K562 (cell line): ENCODE data around the gene BNIP5. TPM values are rescaled to one million over a fixed set of nuclear protein-coding genes. Genes with fewer than 3 reads are reported as not detected.

ENCODE experiments used
- ATAC-seq: fragments of 200-7000 bp; cut with Tn5 transposase; 3 replicates; pipeline ENCODE4 v1.9.1; 2020; ENCODE audit warnings: moderate library complexity
- BruUV-seq: library from RNA; stranded (reverse); fragments of 400-500 nt; replicated peaks from 2 replicates; lab custom pipeline; 2021; lab: Mats Ljungman, UMichigan
- CTCF ChIA-PET: fragments of 300-600 bp; formaldehyde crosslinking; extraction: SDS; loops from one replicate; lab custom pipeline; 2021; ENCODE audit warnings: low intra/inter-chr PET ratio; lab: Yijun Ruan, JAX
- POLR2A ChIA-PET: fragments of 300-600, 350-650 bp; sonication (Branson Sonifier 250); formaldehyde crosslinking; extraction: SDS; loops from one replicate; lab custom pipeline; 2021; ENCODE audit warnings: antibody characterized with exemption, inconsistent platforms; lab: Yijun Ruan, JAX
- DNase-seq, 4 experiments: peaks; one replicate each; pipeline versions ENCODE4 v3.0.0 to v3.0.0-alpha.2; 2011 to 2018; ENCODE audit warnings: low spot score in 3 of 4, mixed read lengths in 3 of 4; ENCODE audit errors: extremely low read depth in 1 of 4
- FAIRE-seq: peaks from 2 replicates; lab custom pipeline; 2011; peaks lifted over from hg19 to GRCh38; lab: Jason Lieb, UNC
- H2AFZ ChIP-seq: 2 replicates; pipeline ENCODE4 v1.6.0; 2011; ENCODE audit warnings: low read depth, low read length, control low read depth, inconsistent platforms
- H3K27ac ChIP-seq: fragments of 200-600 bp; 3 replicates; pipeline ENCODE4 v1.8.0; 2011; ENCODE audit warnings: low read depth, mild to moderate bottlenecking, control low read depth, inconsistent platforms, low read length, moderate library complexity, mixed read lengths; ENCODE audit errors: extremely low read depth
- H3K27me3 ChIP-seq, 2 experiments: fragments of 300-600 bp in 1 of 2; 2 replicates in 1 of 2; 3 replicates in 1 of 2; pipeline versions ENCODE4 v1.6.0 to v1.8.0; 2011; ENCODE audit warnings: inconsistent platforms in 2 of 2, low read length in 2 of 2, mild to moderate bottlenecking in 1 of 2, mixed read lengths in 1 of 2, moderate library complexity in 1 of 2; ENCODE audit not compliant: control insufficient read depth in 2 of 2, insufficient read depth in 2 of 2
- H3K36me3 ChIP-seq: fragments of 300-600 bp; 3 replicates; pipeline ENCODE4 v1.8.0; 2011; ENCODE audit warnings: mild to moderate bottlenecking, low read length, inconsistent platforms; ENCODE audit not compliant: control insufficient read depth, insufficient read depth
- H3K4me1 ChIP-seq, 2 experiments: fragments of 200-600 bp in 1 of 2; replicated peaks in 1 of 2; 2 replicates in 1 of 2; 3 replicates in 1 of 2; pipeline versions ENCODE4 v1.5.1 to v1.8.0; 2011; ENCODE audit warnings: inconsistent platforms in 2 of 2, low read length in 2 of 2, mild to moderate bottlenecking in 1 of 2, mixed read lengths in 1 of 2, moderate library complexity in 1 of 2; ENCODE audit not compliant: control insufficient read depth in 2 of 2, insufficient read depth in 2 of 2
- H3K4me2 ChIP-seq: 2 replicates; pipeline ENCODE4 v1.6.1; 2011; ENCODE audit warnings: low read length, control low read depth, inconsistent platforms, mixed read lengths; ENCODE audit not compliant: insufficient read depth
- H3K4me3 ChIP-seq: fragments of 200-600 bp; sonication (generic), shearing (Covaris generic); 2 replicates; pipeline ENCODE4 v1.5.1; 2016; ENCODE audit warnings: control low read depth, inconsistent platforms
- H3K79me2 ChIP-seq: fragments of 200-600 bp; 3 replicates; pipeline ENCODE4 v1.8.0; 2011; ENCODE audit warnings: low read length, inconsistent platforms; ENCODE audit not compliant: control insufficient read depth, insufficient read depth
- H3K9ac ChIP-seq, 2 experiments: 2 replicates each; pipeline versions ENCODE4 v1.6.0 to v1.6.1; 2011; ENCODE audit warnings: low read depth in 2 of 2, low read length in 2 of 2, control low read depth in 1 of 2, inconsistent platforms in 1 of 2, mild to moderate bottlenecking in 1 of 2, mixed read lengths in 1 of 2; ENCODE audit not compliant: insufficient read depth in 1 of 2
- H3K9me1 ChIP-seq: one replicate; pipeline ENCODE4 v1.6.0; 2011; ENCODE audit warnings: inconsistent platforms, mild to moderate bottlenecking, low read length, moderate library complexity; ENCODE audit not compliant: control insufficient read depth, insufficient read depth
- H3K9me3 ChIP-seq: replicated peaks from 2 replicates; pipeline ENCODE4 v1.5.1; 2011; ENCODE audit warnings: low read depth, low read length, inconsistent platforms; ENCODE audit not compliant: control insufficient read depth, insufficient read depth
- H4K20me1 ChIP-seq: replicated peaks from 2 replicates; pipeline ENCODE4 v1.6.1; 2011; ENCODE audit warnings: low read length, inconsistent platforms, mixed read lengths; ENCODE audit not compliant: control insufficient read depth, insufficient read depth
- ATF3 ChIP-seq, 2 experiments: fragments of 450-650 bp in 1 of 2; sonication (generic) in 1 of 2; formaldehyde crosslinking in 1 of 2; IDR thresholded peaks in 1 of 2; conservative IDR thresholded peaks in 1 of 2; 2 replicates each; pipeline versions ENCODE4 v1.6.1 to v1.8.1; 2016 to 2023; ENCODE audit warnings: mild to moderate bottlenecking in 2 of 2, moderate library complexity in 2 of 2, inconsistent platforms in 1 of 2, missing genetic modification reagents in 1 of 2
- CAMTA2 ChIP-seq: fragments of 250-450 bp; sonication (Bioruptor Pico); conservative IDR thresholded peaks from 2 replicates; pipeline ENCODE4 v1.5.1; 2022
- CBFA2T3 ChIP-seq: fragments of 450-650 bp; IDR thresholded peaks from 2 replicates; pipeline ENCODE4 v1.6.1; 2017
- EHMT2 ChIP-seq: fragments of 450-650 bp; IDR thresholded peaks from 2 replicates; pipeline ENCODE4 v1.6.1; 2018; ENCODE audit warnings: antibody characterized with exemption
- ELF1 ChIP-seq: fragments of 200-800 bp; sonication (Bioruptor generic); IDR thresholded peaks from 2 replicates; pipeline ENCODE4 v1.6.1; 2016; ENCODE audit warnings: missing genetic modification characterization, missing compliant biosample characterization
- GATA2 ChIP-seq: sonication (generic); formaldehyde crosslinking; IDR thresholded peaks from 2 replicates; pipeline ENCODE4 v1.4.0; 2020; ENCODE audit warnings: mild to moderate bottlenecking, missing genetic modification reagents
- JUN ChIP-seq, 2 experiments: sonication (generic) in 1 of 2; formaldehyde crosslinking in 1 of 2; IDR thresholded peaks; 2 replicates each; pipeline versions ENCODE4 v1.6.1 to v1.8.0; 2012 to 2022; ENCODE audit warnings: borderline replicate concordance in 2 of 2, mild to moderate bottlenecking in 2 of 2, improper control_type of control experiment in 1 of 2, low read depth in 1 of 2, low read length in 1 of 2, missing genetic modification reagents in 1 of 2
- MXI1 ChIP-seq: IDR thresholded peaks from 2 replicates; pipeline ENCODE4 v1.6.1; 2011; ENCODE audit warnings: low read depth, mild to moderate bottlenecking, improper control_type of control experiment, low read length
- OTX1 ChIP-seq: fragments of 450-650 bp; formaldehyde crosslinking; IDR thresholded peaks from 2 replicates; pipeline ENCODE4 v1.4.0; 2022; ENCODE audit warnings: mild to moderate bottlenecking
- PYGO2 ChIP-seq: fragments of 450-650 bp; IDR thresholded peaks from 2 replicates; pipeline ENCODE4 v1.6.1; 2016; ENCODE audit warnings: mild to moderate bottlenecking, missing genetic modification characterization, moderate library complexity, missing compliant biosample characterization
- RNF2 ChIP-seq: sonication (generic); IDR thresholded peaks from 2 replicates; pipeline ENCODE4 v1.6.1; 2016
- TRIM24 ChIP-seq, 2 experiments: fragments of 450-650 bp; IDR thresholded peaks; 2 replicates each; pipeline ENCODE4 v1.6.1; 2016
- ZBTB26 ChIP-seq: fragments of 450-650 bp; formaldehyde crosslinking; IDR thresholded peaks from 2 replicates; pipeline ENCODE4 v1.4.0; 2022; ENCODE audit warnings: missing genetic modification characterization
- ZNF263 ChIP-seq: sonication (generic); formaldehyde crosslinking; IDR thresholded peaks from 2 replicates; pipeline ENCODE4 v1.8.0; 2022; ENCODE audit warnings: mild to moderate bottlenecking, missing genetic modification reagents, borderline replicate concordance
- ZNF282 ChIP-seq: sonication (generic); formaldehyde crosslinking; IDR thresholded peaks from 2 replicates; pipeline ENCODE4 v1.8.1; 2023; ENCODE audit warnings: missing genetic modification reagents
- ZNF589 ChIP-seq: fragments of 200-800 bp; sonication (Bioruptor generic); IDR thresholded peaks from 2 replicates; pipeline ENCODE4 v1.6.1; 2016; ENCODE audit warnings: low read depth, missing genetic modification characterization, missing compliant biosample characterization
- ZNF766 ChIP-seq: fragments of 200-800 bp; sonication (Bioruptor generic); conservative IDR thresholded peaks from 2 replicates; pipeline ENCODE4 v1.6.1; 2016; ENCODE audit warnings: missing genetic modification characterization, missing compliant biosample characterization
- WGBS: fragments of 100-300 bp; shearing (Covaris generic); methylation state at CpG from one replicate; pipeline ENCODE4 v1.1.6; 2016; ENCODE audit warnings: low coverage, mixed read lengths; ENCODE audit not compliant: insufficient coverage; ENCODE audit errors: missing lambda C conversion rate; 5-methylcytosine and 5-hydroxymethylcytosine counted together
- in situ Hi-C: fragments of 300-500 bp; cut with MboI; formaldehyde crosslinking; loops from 4 replicates; pipeline ENCODE4 v1.15.0; 2018; ENCODE audit warnings: inconsistent platforms, mixed read lengths
- intact Hi-C: fragments of 100-400 bp; cut with micrococcal nuclease; formaldehyde crosslinking; loops from 2 replicates; pipeline ENCODE4 v1.14.2; 2022
- polyA plus RNA-seq, 8 experiments: library from polyadenylated mRNA; depleted of rRNA in 4 of 8; stranded (reverse) in 5 of 8; unstranded in 3 of 8; fragments of >200 nt; fragmentation: Nextera tagmentation in 2 of 8; fragmentation: Illumina TruSeq in 1 of 8; extraction: Ambion mirVana in 2 of 8; extraction: Trizol in 1 of 8; gene quantifications; 2 replicates each; pipeline versions ENCODE4 v1.2.1 to v1.2.3, GENCODE V29; 2011 to 2014; ENCODE audit warnings: inconsistent platforms in 1 of 8, missing spikeins in 1 of 8
- total RNA-seq, 7 experiments: library from RNA; depleted of rRNA in 6 of 7; stranded (reverse); fragments of >200 nt in 6 of 7; fragmentation: Illumina TruSeq in 2 of 7; extraction: Trizol in 2 of 7; gene quantifications; 2 replicates each; pipeline versions ENCODE4 v1.2.1 to v1.2.3, GENCODE V29; 2011 to 2021; ENCODE audit warnings: low replicate concordance in 1 of 7
- TF ChIP-seq, protein P1 (sequence below), 3 experiments: fragments of 200-800 bp in 1 of 3; fragments of 250-450 bp in 1 of 3; fragments of 450-650 bp in 1 of 3; sonication (Bioruptor Pico) in 1 of 3; sonication (Bioruptor generic) in 1 of 3; formaldehyde crosslinking in 1 of 3; IDR thresholded peaks; 2 replicates each; pipeline versions ENCODE4 v1.6.1 to v1.8.0; 2016 to 2022; ENCODE audit warnings: mild to moderate bottlenecking in 2 of 3, missing genetic modification characterization in 2 of 3, missing compliant biosample characterization in 1 of 3, moderate library complexity in 1 of 3

The BNIP5 gene
- total and polyA plus RNA-seq, 9 of the 15 experiments (the other 6 are each of a cell fraction or from before 2014, with no cell fraction given): not detected

DNA sequence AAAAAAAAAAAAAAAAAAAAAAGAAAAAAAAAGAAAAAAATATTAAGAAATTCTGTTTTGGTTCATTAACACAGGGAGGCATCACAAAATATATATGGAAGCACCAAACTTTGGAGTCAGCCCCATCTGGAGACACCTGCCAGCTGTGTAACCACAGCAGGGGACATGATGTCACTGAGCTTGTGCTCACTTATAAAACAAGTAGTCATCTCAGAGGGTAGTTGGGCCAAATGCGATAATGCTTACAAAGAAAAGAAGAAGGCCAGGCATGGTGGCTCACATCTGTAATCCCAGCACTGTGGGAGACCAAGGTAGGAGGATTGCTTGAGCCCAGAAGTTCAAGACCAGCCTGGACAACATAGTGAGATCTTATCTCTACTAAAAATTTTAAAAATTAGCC, 1.1 kb upstream of the BNIP5 start:
- peaks cover 7 to 11% of the 10 kb centered on the region in 2 experiments; a peak in 4 of 5 replicates for H3K4me1 ChIP-seq
- no peak overlapping the region for H2AFZ ChIP-seq
- no peaks in the 10 kb centered on the region for H3K9me3 ChIP-seq
- DNase-seq: no peak
- no peaks in the 10 kb centered on the region for H3K36me3 ChIP-seq
- no peaks in the 10 kb centered on the region for H3K9me1 ChIP-seq
- H3K4me3 ChIP-seq: no peak overlapping the region
- H3K79me2 ChIP-seq: no peaks in the 10 kb centered on the region
- H3K9ac ChIP-seq: no peak overlapping the region
- WGBS: 8% methylated on average over 1 of the region's 1 CpG
- POLR2A ChIA-PET: interaction anchor here (0.6 kb wide), 1 partner anchor 51 kb away, joined by 3 read pairs; no protein-coding TSS in a partner anchor
- intact Hi-C loops: no loop called here
- FAIRE-seq: no peak
- in situ Hi-C loops: no loop called here
- peaks cover 9% of the 10 kb centered on the region; the same call in 1 of the 2 replicates for H4K20me1 ChIP-seq
- H3K27me3 ChIP-seq: peaks cover 42 to 65% of the 10 kb centered on the region in 2 experiments
- no peak overlapping the region for H3K4me2 ChIP-seq
- CTCF ChIA-PET: no interaction called here
- ATAC-seq: no peak
- no peak overlapping the region for H3K27ac ChIP-seq
- no TSS peak for BruUV-seq
- no peak for TF ChIP-seq PYGO2 (tag)
- TF ChIP-seq JUN (IDR thresholded peaks at IDR 0.05; ENCODE audit: borderline replicate concordance, low read depth, low read length): no peak
- TF ChIP-seq JUN (CRISPR knock-in tag; IDR thresholded peaks at IDR 0.05; ENCODE audit: borderline replicate concordance): no peak
- TF ChIP-seq CBFA2T3: peak; percentile 47
- no peak for TF ChIP-seq OTX1 (CRISPR knock-in tag)
- TF ChIP-seq ATF3 (IDR thresholded peaks at IDR 0.05): peak; percentile 47
- TF ChIP-seq ATF3 (CRISPR knock-in tag; conservative IDR thresholded peaks at IDR 0.05): no peak
- TF ChIP-seq ZBTB26: no peak
- peak in 1 of 2 experiments; percentile 50; a peak in 1 of 4 replicates for TF ChIP-seq TRIM24 (IDR thresholded peaks at IDR 0.05)
- TF ChIP-seq ZNF282: no peak
- no peak for TF ChIP-seq MXI1
- TF ChIP-seq ZNF263 (CRISPR knock-in tag): no peak
- TF ChIP-seq, protein P1, sequence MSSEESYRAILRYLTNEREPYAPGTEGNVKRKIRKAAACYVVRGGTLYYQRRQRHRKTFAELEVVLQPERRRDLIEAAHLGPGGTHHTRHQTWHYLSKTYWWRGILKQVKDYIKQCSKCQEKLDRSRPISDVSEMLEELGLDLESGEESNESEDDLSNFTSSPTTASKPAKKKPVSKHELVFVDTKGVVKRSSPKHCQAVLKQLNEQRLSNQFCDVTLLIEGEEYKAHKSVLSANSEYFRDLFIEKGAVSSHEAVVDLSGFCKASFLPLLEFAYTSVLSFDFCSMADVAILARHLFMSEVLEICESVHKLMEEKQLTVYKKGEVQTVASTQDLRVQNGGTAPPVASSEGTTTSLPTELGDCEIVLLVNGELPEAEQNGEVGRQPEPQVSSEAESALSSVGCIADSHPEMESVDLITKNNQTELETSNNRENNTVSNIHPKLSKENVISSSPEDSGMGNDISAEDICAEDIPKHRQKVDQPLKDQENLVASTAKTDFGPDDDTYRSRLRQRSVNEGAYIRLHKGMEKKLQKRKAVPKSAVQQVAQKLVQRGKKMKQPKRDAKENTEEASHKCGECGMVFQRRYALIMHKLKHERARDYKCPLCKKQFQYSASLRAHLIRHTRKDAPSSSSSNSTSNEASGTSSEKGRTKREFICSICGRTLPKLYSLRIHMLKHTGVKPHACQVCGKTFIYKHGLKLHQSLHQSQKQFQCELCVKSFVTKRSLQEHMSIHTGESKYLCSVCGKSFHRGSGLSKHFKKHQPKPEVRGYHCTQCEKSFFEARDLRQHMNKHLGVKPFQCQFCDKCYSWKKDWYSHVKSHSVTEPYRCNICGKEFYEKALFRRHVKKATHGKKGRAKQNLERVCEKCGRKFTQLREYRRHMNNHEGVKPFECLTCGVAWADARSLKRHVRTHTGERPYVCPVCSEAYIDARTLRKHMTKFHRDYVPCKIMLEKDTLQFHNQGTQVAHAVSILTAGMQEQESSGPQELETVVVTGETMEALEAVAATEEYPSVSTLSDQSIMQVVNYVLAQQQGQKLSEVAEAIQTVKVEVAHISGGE (CRISPR knock-in tag; IDR thresholded peaks at IDR 0.05): no peak
- no peak for TF ChIP-seq RNF2
- no peak for TF ChIP-seq ELF1
- TF ChIP-seq ZNF766 (CRISPR knock-in tag): no peak
- no peak for TF ChIP-seq EHMT2
- TF ChIP-seq ZNF589 (CRISPR knock-in tag): no peak
- 0 out of 2 replicates have a peak, but pooled peaks have one; percentile 9 for TF ChIP-seq GATA2 (CRISPR knock-in tag)
- TF ChIP-seq CAMTA2 (CRISPR knock-in tag): no peak
